Hematopoietic multipotent progenitor cell treated with erythropoietin and hydrocortisone succinate and interleukin-3 and kit ligand, for 8 days (in vitro differentiated cells): ENCODE data around the gene TNRC6B.
"Not testable (repeated sequence)": the region's sequence is repeated elsewhere in the genome, so short reads cannot be mapped to it uniquely, and the experiment has no call there.

ENCODE experiments used
- DNase-seq: peaks from one replicate; pipeline ENCODE4 v3.0.0-alpha.2; 2015

The TNRC6B gene

GRCh38 chr22:40216041-40216756, 38.5 kb downstream of the TNRC6B start:
- DNase-seq, result no peak

DNA sequence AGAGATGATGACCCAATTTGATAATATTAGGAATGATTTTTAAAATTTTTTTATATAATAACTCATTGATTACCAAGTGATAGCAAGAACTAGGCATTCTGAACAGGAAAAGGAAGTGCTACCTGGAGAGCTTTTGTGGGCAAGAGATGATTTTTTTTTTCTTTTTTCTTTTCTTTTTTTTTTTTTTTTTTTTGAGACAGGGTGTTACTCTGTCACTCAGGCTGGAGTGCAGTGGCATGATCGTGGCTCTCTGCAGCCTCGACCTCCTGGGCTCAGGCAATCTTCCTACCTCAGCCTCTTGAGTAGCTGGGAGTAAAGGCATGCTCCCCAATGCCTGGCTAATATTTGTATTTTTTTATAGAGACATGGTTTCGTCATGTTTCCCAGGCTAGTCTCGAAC, 40.4 kb downstream of the TNRC6B start:
- no peak for DNase-seq

DNA sequence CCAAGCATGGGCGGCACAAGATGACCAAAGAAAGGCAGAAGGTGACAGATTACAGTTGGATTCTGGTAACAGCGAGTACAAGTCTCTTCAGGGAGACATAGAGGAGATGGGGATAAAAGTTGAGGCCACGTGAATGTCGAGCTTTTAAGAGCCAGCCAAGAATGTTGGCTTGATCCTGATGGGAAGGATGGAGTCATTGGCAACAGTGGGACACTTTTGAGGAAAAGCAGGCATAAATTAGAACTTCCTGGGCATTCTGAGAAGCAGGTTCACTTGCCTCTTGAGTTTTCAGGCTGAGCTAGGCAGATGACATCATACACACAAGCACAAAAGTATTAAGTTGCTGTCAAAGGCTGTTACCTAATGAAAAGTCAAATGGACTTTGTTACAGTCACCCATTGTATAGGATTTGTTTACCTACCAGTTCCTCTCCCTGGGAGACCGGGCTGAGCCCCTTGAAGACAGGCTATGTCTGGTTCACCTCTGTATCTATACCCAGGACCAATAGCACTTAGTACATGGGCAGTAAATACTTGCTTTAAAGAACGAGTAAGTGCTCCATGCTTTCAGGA, 41.1 kb downstream of the TNRC6B start:
- no peak for DNase-seq

DNA sequence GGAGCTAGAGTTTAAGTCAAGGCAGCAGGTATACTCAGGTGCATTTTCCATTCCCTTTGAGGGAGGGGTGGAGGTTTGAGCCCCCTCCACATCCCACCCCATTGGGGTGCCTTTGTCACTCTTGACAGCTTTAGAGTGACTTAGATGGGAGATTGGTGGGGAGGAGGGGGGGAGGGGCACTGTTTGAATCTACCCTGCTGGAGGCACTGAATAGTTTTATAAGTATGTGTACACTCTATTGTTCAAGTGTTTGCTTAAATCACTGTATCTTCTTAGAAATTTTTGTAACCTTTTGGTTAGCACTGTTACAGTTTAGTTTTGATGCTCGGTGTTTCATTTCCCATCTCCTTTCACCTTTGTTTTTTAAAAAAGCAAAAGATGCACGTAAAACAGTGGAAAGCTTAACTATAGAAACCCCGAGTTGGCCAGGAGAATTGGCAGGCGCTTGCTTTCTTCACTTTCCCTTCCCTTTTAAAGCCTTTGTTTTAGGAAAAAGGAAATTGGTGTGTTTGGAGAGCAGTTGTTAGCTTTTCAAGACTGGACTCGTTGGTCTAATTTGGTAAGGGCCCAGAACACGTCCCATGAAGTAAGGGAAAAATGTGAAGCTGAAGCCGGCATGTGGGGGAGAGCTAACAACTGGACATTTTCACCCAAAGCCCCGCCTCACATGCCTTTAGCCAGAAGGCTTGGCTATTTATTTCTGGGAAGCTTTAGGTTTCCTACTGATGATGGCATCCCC, 42.8 kb downstream of the TNRC6B start:
- DNase-seq, result no peak

DNA sequence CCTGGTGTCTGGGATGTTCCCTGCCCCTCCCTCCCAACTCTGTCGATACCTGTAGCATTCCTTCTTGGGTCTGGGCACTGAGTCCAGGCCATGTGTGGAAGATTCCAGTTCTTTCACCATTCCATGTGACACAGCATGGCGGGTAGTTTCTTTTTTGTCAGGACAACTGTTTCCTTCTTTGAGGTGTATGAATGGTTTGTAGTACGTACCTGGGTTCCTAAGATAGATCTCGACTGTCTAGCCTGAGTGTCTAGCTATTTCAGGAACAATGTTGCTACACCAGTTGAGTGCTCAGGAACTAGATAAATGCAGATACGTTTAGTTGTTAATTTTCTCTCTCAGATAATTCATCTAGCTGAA, 43.3 kb downstream of the TNRC6B start:
- no peak for DNase-seq

- not testable (repeated sequence) for DNase-seq
These were observed 45.3 kb downstream of the TNRC6B start for GRCh38 chr22:40222979-40223378.

- DNase-seq, result no peak
These were observed 47.0 kb downstream of the TNRC6B start for GRCh38 chr22:40224702-40225101.

DNA sequence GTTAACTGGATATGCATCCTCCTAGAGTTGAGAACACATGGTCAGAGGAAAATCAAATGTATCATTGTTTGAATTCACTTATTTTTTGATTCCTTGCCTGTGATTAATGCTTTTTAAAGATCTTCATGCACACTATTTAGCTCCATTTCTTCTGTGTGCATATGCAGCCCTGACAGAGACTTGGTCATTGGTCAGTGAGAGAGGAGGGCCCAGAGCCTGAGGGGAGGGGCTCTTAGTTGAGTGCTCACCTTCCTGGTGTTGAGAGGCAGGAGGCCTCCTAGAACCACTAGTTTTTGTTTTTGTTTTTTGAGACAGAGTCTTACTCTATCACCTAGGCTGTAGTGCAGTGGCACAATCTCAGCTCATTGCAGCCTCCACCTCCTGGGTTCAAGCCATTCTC, 48.9 kb downstream of the TNRC6B start:
- DNase-seq, result no peak

- DNase-seq, result no peak
These were observed 54.0 kb downstream of the TNRC6B start for GRCh38 chr22:40231618-40232313.

DNA sequence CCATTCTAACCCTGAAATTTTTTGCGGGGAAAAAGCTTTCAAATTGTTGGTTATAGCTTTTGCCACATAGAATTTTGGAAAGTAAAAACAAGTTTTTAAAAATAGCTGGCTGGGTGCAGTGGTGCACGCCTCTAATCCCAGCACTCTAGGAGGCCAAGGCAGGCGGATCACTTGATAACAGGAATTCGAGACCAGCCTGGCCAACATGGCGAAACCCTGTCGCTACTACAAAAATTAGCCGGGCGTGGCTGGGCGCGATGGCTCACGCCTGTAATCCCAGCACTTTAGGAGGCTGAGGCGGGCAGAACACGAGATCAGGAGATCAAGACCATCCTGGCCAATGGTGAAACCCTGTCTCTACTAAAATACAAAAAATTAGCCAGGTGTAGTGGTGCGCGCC, 54.9 kb downstream of the TNRC6B start:
- DNase-seq, result no peak

- no peak for DNase-seq
These were observed 56.2 kb downstream of the TNRC6B start for GRCh38 chr22:40233886-40234285.

DNA sequence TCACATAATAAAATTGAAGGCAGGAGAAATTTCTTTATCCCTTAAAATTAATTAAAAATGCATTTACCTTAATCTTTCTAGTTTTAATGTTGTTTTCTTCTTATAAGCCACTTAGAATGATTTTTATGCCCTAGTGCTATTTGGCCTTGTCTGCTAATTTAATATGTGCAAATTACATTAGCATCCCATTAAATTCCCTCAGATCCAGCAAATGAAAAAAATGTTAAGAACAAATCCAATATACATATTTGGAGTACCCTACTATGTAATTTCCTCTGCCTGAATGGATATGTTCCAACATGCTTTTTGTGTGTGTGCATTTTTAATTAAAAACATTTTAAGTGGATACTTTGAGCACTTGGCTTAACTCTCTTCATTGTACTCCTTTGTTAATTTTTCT, 56.9 kb downstream of the TNRC6B start:
- no peak for DNase-seq

DNA sequence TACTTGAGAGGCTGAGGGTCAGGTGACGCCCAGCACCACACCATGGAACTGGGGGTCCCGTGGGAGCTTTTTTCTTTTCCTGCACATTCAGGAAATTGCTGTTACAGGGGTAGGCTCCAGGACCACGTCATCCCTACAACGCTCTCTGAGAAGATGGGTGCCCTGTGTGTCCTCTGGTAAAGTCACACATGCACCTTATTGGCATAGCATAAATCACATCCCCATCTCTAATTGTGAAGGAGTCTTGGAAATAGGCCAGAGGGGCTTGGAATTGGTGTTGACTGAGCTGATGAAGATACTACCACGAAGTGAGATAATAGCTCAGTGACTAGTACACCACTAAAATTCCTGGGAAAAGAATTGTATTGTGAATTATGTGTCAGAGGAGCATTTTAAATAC, 57.6 kb downstream of the TNRC6B start:
- no peak for DNase-seq

GRCh38 chr22:40236131-40236665, 58.5 kb downstream of the TNRC6B start:
- no peak for DNase-seq

DNA sequence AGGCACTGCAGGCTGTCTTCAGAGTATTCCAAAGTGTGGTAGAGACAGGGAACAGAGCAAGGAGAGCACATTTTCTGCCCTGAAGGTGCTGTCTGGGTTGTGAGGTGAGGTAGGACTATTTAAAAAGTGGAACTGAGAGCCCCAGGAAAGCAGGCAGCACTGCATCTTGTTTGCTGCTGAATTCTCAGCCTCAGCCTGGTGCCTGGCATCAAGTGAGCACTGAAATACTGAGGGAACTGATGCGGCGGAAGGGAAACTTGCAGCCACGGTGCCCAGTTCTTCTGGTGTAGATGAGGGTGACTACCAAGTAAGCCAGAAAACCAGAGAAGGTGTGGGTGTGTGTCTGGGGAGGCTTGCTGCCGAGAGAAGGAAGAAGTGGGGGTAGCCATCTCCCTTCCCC, 59.5 kb downstream of the TNRC6B start:
- no peak for DNase-seq

DNA sequence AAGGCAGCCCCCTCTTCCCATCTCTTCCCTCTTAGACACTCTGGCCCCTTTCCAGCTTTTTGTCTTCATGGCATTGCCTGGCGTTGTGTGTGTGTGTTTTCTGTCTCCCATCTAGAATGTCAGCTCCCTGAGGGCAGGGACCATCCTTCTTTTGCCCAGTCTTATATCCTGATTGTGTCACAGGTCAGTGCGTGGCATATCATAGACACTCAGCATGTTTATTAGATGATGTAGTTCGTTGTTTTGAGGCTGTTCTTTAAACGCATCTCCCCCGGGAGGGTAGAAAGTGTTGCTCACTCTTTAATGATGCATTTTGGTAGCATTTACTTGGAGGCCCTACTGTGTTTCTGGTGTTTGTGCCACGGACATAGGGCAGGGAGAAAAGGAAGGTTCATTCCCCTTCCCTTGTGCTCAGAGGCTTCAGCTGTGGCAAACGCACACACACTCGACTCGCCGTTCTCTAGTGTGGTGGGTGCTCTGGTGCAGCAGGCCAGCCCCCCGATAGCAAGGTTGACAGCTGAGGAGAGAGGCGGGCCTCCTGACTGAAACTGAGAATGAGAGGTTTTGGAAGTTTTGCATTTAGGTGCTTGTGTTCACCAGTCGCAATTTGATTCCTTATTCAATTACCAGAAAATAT, 60.2 kb downstream of the TNRC6B start:
- DNase-seq, result no peak

GRCh38 chr22:40238425-40239344, 61.0 kb downstream of the TNRC6B start:
- DNase-seq, result no peak

DNA sequence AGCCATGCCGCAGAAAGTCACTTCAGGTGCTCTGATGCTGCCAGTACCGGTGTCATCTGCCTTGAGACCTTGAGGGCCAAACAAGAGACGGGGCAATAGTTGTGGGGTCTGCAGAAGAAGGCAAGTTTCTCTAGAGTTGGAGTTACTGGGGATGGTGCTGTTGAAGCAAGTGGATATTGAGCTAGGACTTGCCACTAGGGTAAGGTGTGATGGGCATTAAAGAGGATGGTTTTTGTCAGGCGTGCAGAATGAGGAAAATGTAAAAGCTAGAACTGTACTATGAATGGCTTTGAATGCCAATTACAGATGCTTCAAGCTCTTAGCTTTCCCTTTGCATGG, 61.6 kb downstream of the TNRC6B start:
- no peak for DNase-seq

DNA sequence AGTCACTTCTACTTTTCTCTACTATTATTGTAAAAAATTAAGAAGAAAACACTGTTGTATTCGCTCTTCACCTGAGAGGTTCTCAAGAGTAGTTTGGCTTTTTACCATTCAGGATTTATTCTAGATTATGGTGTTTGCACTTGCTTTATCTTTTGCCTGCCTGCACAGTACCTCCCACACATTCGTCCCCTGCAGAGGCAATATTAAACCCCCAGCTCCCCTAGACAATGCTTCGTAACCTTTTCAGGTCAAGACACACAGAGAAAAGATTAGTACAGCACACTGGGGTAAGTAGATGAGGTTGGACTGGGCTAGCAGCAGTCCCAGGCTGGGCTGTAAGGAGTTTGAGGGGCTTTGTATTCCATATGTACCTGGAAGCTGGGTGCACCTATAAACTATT, 62.4 kb downstream of the TNRC6B start:
- DNase-seq, result no peak

DNA sequence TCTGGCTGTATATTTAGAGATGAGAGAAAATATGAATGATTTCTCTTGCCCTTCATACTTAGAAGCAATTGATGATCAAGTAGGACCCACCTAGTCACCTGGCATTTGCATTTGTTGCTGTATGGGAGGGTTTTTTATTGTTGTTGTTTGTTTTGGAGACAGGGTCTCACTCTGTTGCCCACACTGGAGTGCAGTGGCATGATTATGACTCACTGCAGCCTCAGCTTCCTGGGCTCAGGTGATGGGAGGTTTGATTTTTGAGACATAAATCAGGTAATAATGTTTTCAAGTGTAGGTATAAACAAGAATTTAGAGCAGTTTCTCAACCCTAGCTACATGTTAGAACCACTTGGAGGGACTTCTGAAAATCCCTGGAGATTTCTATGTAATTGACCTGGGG, 63.0 kb downstream of the TNRC6B start:
- DNase-seq, result no peak

DNA sequence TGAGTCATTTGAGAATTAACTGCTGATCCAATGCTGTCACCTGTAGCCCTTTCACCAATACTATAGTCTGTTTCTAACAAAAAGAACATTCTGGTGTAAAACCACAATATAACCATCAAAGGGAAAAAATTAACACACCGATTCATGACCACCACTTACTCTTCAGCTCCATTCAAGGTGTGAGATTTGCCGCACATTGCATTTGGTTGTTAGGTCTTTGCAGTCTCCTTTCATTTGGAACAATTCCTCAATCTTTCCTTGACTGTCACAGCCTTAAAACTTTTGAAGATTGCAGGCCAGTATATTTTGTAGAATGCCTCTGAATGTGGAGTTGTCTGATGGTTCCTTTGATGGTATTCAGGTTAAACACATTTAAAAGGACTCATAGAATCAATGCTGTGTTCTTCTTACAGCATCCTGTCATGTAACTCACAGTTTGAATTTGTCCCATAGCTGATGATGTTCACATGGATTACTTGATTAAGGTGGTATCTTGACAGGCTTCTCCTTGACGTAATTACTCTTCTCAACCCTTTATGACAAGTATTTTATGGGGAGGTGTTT, 63.6 kb downstream of the TNRC6B start:
- no peak for DNase-seq

GRCh38 chr22:40243891-40244290, 66.2 kb downstream of the TNRC6B start:
- DNase-seq, result no peak
